NCI-H128 (cell line): ENCODE measurements around the gene LGI4.
"Not testable (repeated sequence)": the region's sequence is repeated elsewhere in the genome, so short reads cannot be mapped to it uniquely, and the experiment has no call there.

Experiments used
- DNase-seq: peaks from one replicate; lab custom pipeline; 2025; ENCODE audit not compliant: unreplicated experiment; lab: John Stamatoyannopoulos, UW

The LGI4 gene

GRCh38 chr19:35107545-35107944, 27.3 kb downstream of the LGI4 start:
- DNase-seq: no peak

DNA sequence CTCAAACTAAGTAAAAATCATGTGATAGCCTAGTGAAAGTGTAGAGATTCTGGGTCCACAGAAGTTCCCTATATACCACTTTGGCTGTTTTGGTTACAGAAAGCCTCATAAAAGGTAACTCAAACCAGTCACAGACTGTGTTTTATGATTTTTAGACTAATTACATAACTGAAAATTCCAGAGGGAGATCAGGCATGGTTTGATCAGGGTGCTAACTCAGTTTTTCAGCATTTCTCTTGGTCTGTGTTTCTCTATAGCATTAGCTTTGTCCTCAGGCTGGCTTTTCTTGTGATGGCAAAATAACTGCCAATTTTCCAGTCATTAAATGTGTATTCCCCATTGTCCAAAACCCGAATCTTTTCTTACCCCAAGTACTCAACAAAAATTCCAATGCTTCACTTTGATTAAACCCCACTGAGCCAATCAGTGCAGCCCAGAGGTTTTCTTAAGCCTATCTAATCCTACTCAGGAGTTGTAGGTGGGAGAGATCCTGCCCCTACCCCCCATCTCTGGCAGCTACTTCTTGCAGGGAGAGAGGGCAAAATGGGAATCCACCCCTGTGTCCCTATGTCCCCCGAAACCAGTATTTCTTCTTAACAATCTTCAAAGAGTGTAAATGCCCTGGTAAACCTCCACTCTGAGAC, 27.8 kb downstream of the LGI4 start:
- no peak for DNase-seq

DNA sequence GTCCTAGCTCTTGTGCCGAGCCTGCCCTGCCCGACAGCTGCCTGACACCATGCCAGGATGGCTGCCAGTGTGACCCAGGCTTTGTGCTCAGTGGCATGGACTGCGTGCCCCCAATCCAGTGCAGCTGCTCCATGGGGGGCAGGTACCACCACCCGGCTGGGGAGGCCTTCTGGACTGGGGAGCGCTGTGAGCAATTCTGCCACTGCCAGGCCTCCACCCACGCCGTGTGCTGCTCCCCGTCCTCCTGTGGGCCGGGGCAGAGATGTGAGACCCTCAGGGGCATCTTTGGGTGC, 28.6 kb downstream of the LGI4 start:
- DNase-seq: no peak

DNA sequence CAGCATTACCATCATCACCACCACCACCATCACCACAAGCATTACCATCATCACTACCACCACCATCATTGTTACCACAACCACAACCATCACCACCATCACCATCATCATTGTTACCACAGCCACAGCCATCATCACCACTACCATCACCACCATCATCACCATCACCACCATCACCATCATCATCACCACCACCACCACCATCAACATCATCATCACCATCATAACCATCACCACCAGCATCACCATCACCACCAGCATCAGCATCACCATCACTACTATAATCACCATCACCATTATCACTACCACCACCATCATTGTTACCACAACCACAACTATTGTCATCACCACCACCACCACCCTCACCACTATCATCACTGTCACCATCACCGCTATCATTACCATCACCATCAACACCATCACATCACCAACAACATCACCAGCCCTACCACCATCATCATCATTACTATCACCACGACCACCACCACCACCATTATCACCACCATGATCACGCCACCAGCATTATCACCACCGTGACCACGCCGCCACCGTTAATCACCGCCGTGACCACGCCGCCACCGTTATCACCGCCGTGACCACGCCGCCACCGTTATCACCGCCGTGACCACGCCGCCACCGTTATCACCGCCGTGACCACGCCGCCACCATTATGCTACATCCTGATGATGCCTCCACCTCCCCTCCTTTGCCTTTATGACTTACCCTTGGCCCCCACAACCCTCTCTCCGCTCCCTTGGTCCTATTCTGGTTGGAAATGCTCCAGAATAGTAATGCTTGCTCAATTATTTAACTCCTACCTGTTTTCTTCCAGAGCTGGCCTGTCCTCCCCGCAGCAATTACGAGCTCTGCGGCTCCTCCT, 29.2 kb downstream of the LGI4 start:
- DNase-seq: no peak

- no peak for DNase-seq
These were observed 29.8 kb downstream of the LGI4 start for GRCh38 chr19:35105047-35105410.

- DNase-seq: no peak
These were observed 30.5 kb downstream of the LGI4 start for GRCh38 chr19:35104361-35104760.

- DNase-seq: not testable (repeated sequence)
These were observed 31.2 kb downstream of the LGI4 start for GRCh38 chr19:35103614-35104013.

DNA sequence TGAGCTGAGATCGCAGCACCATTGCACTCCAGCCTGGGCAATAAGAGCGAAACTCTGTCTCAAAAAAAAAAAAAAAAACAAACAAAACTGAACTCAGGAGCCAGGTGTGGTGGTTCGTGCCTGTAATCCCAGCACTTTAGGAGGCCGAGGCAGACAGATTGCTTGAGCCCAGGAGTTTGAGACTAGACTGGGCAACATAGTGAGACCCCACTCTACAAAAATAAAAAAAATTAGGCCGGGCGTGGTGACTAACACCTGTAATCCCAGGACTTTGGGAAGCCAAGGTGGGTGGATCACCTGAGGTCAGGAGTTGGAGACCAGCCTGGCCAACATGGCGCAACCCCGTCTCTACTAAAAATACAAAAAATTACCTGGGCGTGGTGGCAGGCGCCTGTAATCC, 32.9 kb downstream of the LGI4 start:
- DNase-seq: not testable (repeated sequence)

DNA sequence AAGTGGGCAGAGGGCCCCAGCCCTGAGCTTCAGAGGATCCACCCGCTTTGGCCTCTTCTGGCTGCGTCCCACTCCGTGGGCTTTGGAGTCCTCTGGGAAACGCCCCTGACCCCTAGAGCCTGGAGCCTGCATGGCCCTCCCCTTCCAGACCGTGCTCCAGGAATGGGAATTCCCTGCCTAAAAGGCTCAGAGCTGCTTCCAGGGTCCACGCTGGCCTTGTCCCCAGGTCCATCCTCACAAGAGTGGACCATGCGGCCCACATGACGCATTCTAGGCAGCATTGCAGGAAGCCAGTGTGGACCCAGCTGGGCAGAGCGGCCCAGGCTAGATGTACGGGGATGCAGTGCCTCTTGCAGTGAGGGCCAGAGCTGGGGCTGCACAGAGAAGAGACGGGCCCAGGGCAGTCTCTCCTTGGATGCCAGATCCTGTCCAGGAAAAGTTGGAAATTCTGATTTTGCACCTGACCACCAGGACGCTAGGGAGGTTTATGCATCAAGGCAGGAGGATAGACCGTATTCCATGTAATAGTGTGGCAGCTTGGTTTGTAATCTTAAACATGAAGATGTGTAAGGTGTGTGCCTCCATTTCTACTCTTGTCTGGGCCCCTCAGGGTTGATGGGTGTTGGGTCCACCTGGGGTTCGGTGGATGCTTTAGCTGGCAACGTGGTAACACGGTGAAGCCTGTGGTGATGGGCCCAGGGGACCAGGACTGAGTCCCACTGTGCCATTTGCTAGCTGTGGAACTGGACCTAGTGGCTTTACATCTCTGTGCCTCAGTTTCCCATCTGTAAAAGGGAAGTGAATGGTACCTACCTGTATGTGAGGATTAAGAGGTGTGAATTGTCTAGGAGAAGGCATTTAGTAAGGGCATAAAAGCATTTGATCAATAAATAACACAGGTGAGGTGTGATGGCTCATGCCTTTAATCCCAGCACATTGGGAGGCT, 34.0 kb downstream of the LGI4 start:
- DNase-seq: no peak

DNA sequence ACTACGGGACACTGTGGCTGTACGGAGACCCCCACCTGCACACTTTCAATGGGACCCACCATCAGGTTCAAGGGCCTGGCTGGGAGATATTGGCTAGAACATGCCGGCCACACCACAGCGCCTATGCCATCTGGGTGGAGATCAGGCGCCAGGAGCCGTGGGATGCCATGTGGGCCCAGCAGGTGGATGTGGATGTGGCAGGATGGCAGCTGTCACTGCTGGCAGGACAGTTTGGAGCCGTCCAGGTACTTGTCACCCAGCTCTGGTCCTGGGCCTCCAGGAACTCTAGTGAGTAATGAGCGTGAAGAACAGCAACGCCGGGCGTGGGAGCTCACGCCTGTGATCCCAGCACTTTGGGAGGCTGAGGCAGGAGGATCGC, 35.0 kb downstream of the LGI4 start:
- no peak for DNase-seq

DNA sequence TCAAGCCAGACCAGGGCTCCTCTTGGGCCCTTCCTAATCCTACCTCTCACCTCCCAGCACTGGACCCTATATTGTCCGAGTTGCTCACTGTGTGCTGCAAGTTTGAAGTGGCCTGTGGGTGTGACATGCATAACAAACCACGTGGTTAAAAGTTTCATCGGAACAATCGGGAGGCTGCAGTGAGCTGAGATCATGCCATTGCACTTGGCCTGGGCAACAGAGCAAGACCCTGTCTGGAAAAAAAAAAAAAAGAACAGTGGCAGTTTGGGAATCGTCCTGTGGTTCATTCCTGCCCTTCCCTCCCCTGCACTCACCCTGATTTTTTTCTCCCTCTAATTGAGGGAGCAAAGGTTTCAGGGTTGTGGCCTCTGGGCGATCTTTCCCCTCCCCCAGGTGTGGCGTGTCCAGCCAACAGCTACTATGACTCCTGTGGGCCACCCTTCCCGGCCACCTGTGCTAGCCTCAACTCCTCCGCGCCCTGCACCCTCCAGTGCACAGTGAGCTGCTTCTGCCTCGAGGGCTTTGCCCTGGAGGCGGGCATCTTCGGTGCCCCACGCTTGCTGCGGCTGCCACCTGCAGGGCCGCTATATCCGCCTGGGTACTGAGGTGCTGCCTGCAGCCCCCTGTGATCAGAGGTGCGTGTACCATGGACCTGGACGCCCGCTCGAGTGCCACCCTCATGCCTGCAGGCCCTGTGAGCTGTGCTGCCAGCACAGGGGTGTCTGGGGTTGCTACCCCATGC, 35.5 kb downstream of the LGI4 start:
- no peak for DNase-seq

GRCh38 chr19:35098413-35099049, 36.3 kb downstream of the LGI4 start:
- DNase-seq: no peak

- no peak for DNase-seq
These were observed 39.0 kb downstream of the LGI4 start for GRCh38 chr19:35095667-35096368.

DNA sequence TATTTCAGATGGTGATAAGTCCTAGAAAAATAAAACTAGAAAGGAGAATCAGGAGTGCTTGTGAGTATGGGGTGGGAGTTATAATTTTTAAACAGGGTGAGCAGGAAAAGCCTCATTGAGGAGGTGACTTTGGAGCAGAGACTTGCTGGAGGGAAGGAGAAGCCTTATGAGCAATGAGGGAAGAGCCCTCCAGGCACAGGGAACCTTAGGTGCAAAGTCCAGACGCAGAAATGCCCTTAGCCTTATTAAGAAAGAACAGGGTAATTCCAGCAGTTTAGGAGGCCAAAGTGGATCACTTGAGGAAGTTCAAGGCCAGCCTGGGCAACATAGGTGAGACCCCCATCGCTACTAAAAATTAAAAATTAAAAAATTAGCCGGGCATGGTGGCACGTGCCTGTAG, 40.2 kb downstream of the LGI4 start:
- no peak for DNase-seq

DNA sequence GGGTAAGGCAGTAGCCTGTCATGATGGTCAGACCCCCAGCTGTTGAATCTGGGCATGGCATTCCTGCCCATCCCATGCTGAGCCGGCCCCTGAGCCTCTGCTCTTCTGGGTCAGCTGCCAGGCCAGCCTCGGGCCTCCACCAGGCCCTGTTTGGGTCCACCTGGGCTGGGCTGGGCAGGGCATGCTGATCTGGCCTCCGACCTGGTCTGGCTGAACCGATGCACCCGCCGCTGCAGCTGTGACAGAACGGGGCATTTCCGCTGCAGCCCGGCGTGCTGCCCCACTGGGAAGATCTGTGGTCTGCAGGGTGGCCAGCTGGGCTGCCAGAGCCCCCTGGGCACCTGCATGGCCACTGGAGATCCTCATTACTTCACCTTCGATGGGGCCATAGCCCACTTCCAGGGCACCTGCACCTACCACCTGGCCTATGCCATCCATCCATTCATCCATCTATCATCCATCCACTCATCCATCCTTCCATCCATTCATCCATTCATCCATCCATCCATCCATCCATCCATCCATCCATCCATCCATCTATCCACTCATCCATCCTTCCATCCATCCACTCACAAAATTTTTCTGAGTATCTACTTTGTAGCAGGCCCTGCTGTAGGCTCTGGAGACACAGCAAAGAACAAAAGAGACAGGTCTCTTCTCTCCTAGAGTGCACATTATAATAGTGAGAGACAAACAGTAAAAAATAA, 40.8 kb downstream of the LGI4 start:
- DNase-seq: no peak

DNA sequence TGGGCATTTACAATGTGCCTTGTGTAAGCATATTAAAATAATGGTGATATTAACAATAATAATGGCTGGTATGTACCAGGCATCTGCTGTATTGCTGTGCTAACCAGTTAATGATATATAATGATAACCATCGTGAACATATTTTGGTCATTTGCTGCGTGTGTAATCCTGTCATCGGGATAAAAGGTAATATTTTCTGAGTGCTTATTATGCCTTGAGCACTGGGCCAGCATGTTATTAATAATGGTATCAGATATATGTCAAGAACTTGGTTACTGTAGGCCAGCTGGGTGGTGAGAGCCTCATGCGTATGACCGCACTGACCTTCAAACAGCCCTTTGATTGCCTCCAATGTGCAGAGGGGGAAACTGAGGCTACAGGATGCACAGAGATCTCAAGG, 41.4 kb downstream of the LGI4 start:
- no peak for DNase-seq

DNA sequence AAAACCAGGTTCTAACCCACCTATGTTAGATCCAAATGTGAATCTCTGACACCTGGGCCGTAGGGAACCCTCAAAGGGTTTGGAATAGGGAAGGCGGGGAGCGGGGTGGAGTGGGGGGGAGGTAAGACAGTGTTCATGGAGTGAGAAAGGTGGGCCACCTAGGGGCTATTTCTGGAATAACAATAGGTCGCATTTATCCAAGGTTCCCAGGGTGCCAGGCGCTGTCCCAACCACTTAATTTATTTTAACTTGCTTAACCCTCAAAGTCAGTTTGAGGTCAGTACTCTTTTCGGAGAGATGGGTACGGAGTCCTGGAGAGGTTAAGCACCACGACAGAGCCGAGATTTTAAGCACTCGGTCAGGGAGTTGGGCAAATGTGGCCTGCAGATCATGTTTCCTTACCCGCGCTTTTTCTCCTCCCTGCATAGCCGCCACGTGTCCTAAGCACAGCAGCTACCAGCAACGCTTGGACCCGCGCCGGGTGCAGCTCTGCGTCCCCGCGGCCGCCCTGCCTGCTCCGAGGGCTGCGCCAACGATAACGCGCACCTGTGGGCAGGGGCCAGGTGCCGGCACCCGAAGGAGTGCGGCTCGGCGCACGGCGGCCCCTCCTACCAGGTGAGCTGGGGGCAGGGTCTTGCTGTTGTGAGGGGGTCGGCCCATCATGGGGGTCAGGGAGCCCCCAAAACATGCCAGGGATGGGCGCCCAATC, 44.2 kb downstream of the LGI4 start:
- DNase-seq: no peak

- DNase-seq: no peak
These were observed 44.7 kb downstream of the LGI4 start for GRCh38 chr19:35090160-35090505.

DNA sequence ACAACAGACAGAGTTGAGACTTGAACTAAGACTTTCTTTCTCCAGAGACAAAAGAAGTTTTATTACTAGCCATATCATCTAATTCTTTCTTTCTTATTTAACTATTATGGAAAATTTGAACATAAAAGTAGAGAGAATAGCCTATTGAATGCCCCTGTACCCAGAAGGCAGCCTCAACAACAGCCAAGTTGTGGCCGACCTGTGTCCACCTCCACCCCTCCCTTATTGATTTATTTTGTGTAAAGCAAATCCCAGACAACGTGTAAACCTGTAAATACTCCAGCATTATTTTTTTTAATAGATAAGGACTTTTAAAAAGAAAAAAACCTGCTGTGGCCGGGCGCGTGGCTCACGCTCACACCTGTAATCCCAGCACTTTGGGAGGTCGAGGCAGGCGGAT, 45.3 kb downstream of the LGI4 start:
- no peak for DNase-seq
